ENCODE measurements around the gene THEMIS. TPM values are rescaled to one million over a fixed set of nuclear protein-coding genes. Genes with fewer than 3 reads are reported as not detected.
"Not testable (repeated sequence)": the region's sequence is repeated elsewhere in the genome, so short reads cannot be mapped to it uniquely, and the experiment has no call there.

THEMIS gene
- polyA plus RNA-seq, 1 donor from 2014 or later = not detected

DNA sequence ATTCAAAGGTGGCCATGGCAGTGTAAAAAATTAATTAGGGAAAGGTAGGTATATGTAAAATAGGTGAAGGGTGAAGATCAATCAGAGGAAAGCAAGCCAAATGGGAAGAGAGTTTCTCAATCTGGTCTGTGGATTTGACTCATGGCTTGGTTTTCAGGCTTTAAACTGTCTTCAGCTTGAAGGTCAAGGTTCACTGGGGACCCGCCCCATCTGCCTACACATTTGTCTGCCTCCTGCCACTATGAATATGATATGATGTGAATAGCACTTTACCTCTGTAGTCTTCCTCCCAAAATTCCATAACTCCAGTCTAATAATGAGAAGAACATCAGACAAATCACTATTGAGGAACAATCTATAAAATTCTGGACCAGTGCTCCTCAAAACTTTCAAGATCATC is 32.3 kb upstream of the THEMIS start:
- H3K4me2 ChIP-seq (ENCODE audit: low read length) = no peak overlapping the region
- no peak overlapping the region for H2AFZ ChIP-seq (ENCODE audit: low read depth, low read length)
- H3K9me2 ChIP-seq (ENCODE audit: insufficient read depth, low read length) = no peaks in the 10 kb centered on the region
- no peaks in the 10 kb centered on the region for H3K79me2 ChIP-seq (replicated peaks; ENCODE audit: insufficient read depth, low read length)
- H3K9me3 ChIP-seq (ENCODE audit: low read length) = no peaks in the 10 kb centered on the region
- no peaks in the 10 kb centered on the region for H3K36me3 ChIP-seq (ENCODE audit: insufficient read depth, low read length)
- no peaks in the 10 kb centered on the region for H3F3A ChIP-seq (ENCODE audit: insufficient read depth, low read length, poor library complexity, severe bottlenecking)
- no peak overlapping the region for H3K9ac ChIP-seq (ENCODE audit: low read length)
- no peak overlapping the region for H3K4me3 ChIP-seq (ENCODE audit: low read length)
- H4K20me1 ChIP-seq (ENCODE audit: insufficient read depth) = no peaks in the 10 kb centered on the region
- H3K27ac ChIP-seq (ENCODE audit: low read length) = no peak overlapping the region
- no peaks in the 10 kb centered on the region for H3K27me3 ChIP-seq (ENCODE audit: insufficient read depth, low read depth, low read length)
- no peak for TF ChIP-seq POLR2AphosphoS5 (IDR thresholded peaks at IDR 0.05)
- TF ChIP-seq, protein P1, sequence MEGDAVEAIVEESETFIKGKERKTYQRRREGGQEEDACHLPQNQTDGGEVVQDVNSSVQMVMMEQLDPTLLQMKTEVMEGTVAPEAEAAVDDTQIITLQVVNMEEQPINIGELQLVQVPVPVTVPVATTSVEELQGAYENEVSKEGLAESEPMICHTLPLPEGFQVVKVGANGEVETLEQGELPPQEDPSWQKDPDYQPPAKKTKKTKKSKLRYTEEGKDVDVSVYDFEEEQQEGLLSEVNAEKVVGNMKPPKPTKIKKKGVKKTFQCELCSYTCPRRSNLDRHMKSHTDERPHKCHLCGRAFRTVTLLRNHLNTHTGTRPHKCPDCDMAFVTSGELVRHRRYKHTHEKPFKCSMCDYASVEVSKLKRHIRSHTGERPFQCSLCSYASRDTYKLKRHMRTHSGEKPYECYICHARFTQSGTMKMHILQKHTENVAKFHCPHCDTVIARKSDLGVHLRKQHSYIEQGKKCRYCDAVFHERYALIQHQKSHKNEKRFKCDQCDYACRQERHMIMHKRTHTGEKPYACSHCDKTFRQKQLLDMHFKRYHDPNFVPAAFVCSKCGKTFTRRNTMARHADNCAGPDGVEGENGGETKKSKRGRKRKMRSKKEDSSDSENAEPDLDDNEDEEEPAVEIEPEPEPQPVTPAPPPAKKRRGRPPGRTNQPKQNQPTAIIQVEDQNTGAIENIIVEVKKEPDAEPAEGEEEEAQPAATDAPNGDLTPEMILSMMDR (IDR thresholded peaks at IDR 0.05; ENCODE audit: poor library complexity, severe bottlenecking) = no peak
- no peak for TF ChIP-seq TAF1 (IDR thresholded peaks at IDR 0.05; ENCODE audit: low read depth)
- no peak for TF ChIP-seq EZH2 (IDR thresholded peaks at IDR 0.05; ENCODE audit: borderline replicate concordance, insufficient read depth, low read length, poor library complexity, severe bottlenecking)
- TF ChIP-seq RAD21 (conservative IDR thresholded peaks at IDR 0.05) = no peak
- no peak for TF ChIP-seq MXI1 (conservative IDR thresholded peaks at IDR 0.05; ENCODE audit: poor library complexity, severe bottlenecking)
- no peak for TF ChIP-seq SMC3 (conservative IDR thresholded peaks at IDR 0.05; ENCODE audit: poor library complexity)
- TF ChIP-seq, protein P2, sequence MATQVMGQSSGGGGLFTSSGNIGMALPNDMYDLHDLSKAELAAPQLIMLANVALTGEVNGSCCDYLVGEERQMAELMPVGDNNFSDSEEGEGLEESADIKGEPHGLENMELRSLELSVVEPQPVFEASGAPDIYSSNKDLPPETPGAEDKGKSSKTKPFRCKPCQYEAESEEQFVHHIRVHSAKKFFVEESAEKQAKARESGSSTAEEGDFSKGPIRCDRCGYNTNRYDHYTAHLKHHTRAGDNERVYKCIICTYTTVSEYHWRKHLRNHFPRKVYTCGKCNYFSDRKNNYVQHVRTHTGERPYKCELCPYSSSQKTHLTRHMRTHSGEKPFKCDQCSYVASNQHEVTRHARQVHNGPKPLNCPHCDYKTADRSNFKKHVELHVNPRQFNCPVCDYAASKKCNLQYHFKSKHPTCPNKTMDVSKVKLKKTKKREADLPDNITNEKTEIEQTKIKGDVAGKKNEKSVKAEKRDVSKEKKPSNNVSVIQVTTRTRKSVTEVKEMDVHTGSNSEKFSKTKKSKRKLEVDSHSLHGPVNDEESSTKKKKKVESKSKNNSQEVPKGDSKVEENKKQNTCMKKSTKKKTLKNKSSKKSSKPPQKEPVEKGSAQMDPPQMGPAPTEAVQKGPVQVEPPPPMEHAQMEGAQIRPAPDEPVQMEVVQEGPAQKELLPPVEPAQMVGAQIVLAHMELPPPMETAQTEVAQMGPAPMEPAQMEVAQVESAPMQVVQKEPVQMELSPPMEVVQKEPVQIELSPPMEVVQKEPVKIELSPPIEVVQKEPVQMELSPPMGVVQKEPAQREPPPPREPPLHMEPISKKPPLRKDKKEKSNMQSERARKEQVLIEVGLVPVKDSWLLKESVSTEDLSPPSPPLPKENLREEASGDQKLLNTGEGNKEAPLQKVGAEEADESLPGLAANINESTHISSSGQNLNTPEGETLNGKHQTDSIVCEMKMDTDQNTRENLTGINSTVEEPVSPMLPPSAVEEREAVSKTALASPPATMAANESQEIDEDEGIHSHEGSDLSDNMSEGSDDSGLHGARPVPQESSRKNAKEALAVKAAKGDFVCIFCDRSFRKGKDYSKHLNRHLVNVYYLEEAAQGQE (IDR thresholded peaks at IDR 0.05; ENCODE audit: borderline replicate concordance) = no peak
- no peak for TF ChIP-seq EP300 (conservative IDR thresholded peaks at IDR 0.05; ENCODE audit: poor library complexity, severe bottlenecking)

DNA sequence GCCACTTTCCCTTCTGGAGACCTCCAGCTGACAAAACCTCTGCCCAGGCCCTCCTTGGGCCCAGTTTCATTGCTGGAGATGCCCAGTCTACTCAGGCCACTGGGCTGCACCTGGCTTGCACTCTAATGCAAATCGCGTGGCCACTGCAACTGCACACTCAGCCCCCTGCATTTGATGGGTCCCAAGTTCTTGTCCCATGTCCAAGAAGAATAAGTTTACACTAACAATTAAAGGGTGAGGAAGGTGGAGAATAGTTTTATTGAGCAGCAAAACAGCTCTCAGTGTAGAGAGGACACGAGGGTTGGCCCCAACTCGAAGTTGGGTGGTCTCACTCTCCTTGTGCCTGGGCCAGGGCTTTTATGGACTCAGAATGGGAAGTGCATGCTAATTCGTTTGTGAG is 31.9 kb upstream of the THEMIS start:
- Histone ChIP-seq H3K4me2 (ENCODE audit: low read length) (no peak overlapping the region), H3K36me3 (ENCODE audit: insufficient read depth, low read length) (no peaks in the 10 kb centered on the region), H3K27me3 (ENCODE audit: insufficient read depth, low read depth, low read length) (no peaks in the 10 kb centered on the region), H3K9ac (ENCODE audit: low read length) (no peak overlapping the region), H3K4me3 (ENCODE audit: low read length) (no peak overlapping the region), H3K9me3 (ENCODE audit: low read length) (no peaks in the 10 kb centered on the region), H3K27ac (ENCODE audit: low read length) (no peak overlapping the region), H2AFZ (ENCODE audit: low read depth, low read length) (no peak overlapping the region), H3F3A (ENCODE audit: insufficient read depth, low read length, poor library complexity, severe bottlenecking) (no peaks in the 10 kb centered on the region), H3K79me2 (replicated peaks; ENCODE audit: insufficient read depth, low read length) (no peaks in the 10 kb centered on the region), H3K9me2 (ENCODE audit: insufficient read depth, low read length) (no peaks in the 10 kb centered on the region), H4K20me1 (ENCODE audit: insufficient read depth) (no peaks in the 10 kb centered on the region)
- TF ChIP-seq RAD21 (conservative IDR thresholded peaks at IDR 0.05) (no peak), POLR2AphosphoS5 (IDR thresholded peaks at IDR 0.05) (no peak)

- not testable (repeated sequence) for H3K9me2 ChIP-seq (ENCODE audit: insufficient read depth, low read length); H2AFZ ChIP-seq (ENCODE audit: low read depth, low read length); H3K9ac ChIP-seq (ENCODE audit: low read length); H4K20me1 ChIP-seq (ENCODE audit: insufficient read depth); H3K79me2 ChIP-seq (replicated peaks; ENCODE audit: insufficient read depth, low read length); H3K9me3 ChIP-seq (ENCODE audit: low read length); H3K4me3 ChIP-seq (ENCODE audit: low read length); H3K27ac ChIP-seq (ENCODE audit: low read length); H3F3A ChIP-seq (ENCODE audit: insufficient read depth, low read length, poor library complexity, severe bottlenecking); H3K27me3 ChIP-seq (ENCODE audit: insufficient read depth, low read depth, low read length); H3K4me2 ChIP-seq (ENCODE audit: low read length); H3K36me3 ChIP-seq (ENCODE audit: insufficient read depth, low read length)
These were observed 25.6 kb upstream of the THEMIS start for GRCh38 chr6:127926441-127926840.

Measured in neural cell (in vitro differentiated cells).